MM.1S (cell line): ENCODE measurements around the gene CEACAM7.
A peak's percentile ranks its signal among the peaks of the same experiment; 100 is the strongest.

Experiments
- DNase-seq: peaks from one replicate; pipeline ENCODE4 v3.0.0-alpha.2; 2015
- H2AFZ ChIP-seq: fragments of 300-600 bp; sonication (generic); 2 replicates; pipeline ENCODE4 v1.6.0; 2016; ENCODE audit warnings: antibody characterized with exemption, low read length
- H3F3A ChIP-seq: fragments of 300-600 bp; sonication (generic); 2 replicates; pipeline ENCODE4 v1.6.1; 2016; ENCODE audit warnings: mild to moderate bottlenecking, antibody characterized with exemption, low read length, moderate library complexity, mixed read lengths; ENCODE audit not compliant: insufficient read depth
- H3K27ac ChIP-seq: fragments of 300-600 bp; sonication (generic); 2 replicates; pipeline ENCODE4 v1.5.1; 2016; ENCODE audit warnings: mild to moderate bottlenecking, low read length
- H3K27me3 ChIP-seq: fragments of 300-600 bp; sonication (generic); replicated peaks from 2 replicates; pipeline ENCODE4 v1.6.0; 2016; ENCODE audit warnings: low read length; ENCODE audit not compliant: insufficient read depth
- H3K36me3 ChIP-seq: fragments of 300-600 bp; sonication (generic); replicated peaks from 2 replicates; pipeline ENCODE4 v1.6.1; 2016; ENCODE audit warnings: mild to moderate bottlenecking, low read length, mixed read lengths; ENCODE audit not compliant: insufficient read depth
- H3K4me1 ChIP-seq: fragments of 300-600 bp; sonication (generic); 2 replicates; pipeline ENCODE4 v1.6.1; 2016; ENCODE audit warnings: low read length, mixed read lengths
- H3K4me2 ChIP-seq: fragments of 300-600 bp; sonication (generic); 2 replicates; pipeline ENCODE4 v1.6.0; 2016; ENCODE audit warnings: low read depth, low read length
- H3K4me3 ChIP-seq: fragments of 300-600 bp; sonication (generic); 2 replicates; pipeline ENCODE4 v1.5.1; 2016; ENCODE audit warnings: low read length, mixed read lengths
- H3K79me2 ChIP-seq: fragments of 300-600 bp; sonication (generic); 2 replicates; pipeline ENCODE4 v1.6.1; 2016; ENCODE audit warnings: mixed run types, low read length, mixed read lengths
- H3K9ac ChIP-seq: fragments of 300-600 bp; sonication (generic); 2 replicates; pipeline ENCODE4 v1.6.1; 2016; ENCODE audit warnings: low read length, mixed read lengths
- H3K9me2 ChIP-seq: fragments of 300-600 bp; sonication (generic); replicated peaks from 2 replicates; pipeline ENCODE4 v1.6.1; 2016; ENCODE audit warnings: mild to moderate bottlenecking, low read length, mixed read lengths; ENCODE audit not compliant: insufficient read depth
- H3K9me3 ChIP-seq: fragments of 300-600 bp; sonication (generic); replicated peaks from 2 replicates; pipeline ENCODE4 v1.6.1; 2016; ENCODE audit warnings: mild to moderate bottlenecking, low read length, mixed read lengths; ENCODE audit not compliant: insufficient read depth
- H4K20me1 ChIP-seq: fragments of 300-600 bp; sonication (generic); 2 replicates; pipeline ENCODE4 v1.6.1; 2016; ENCODE audit warnings: mild to moderate bottlenecking, low read length, moderate library complexity, mixed read lengths; ENCODE audit not compliant: insufficient read depth
- EZH2 ChIP-seq: fragments of 300-600 bp; sonication (generic); optimal IDR thresholded peaks from 2 replicates; pipeline ENCODE3; 2017; ENCODE audit warnings: low read depth, mild to moderate bottlenecking, antibody characterized with exemption, low read length, mixed read lengths
- EZH2phosphoT487 ChIP-seq: fragments of 300-600 bp; sonication (generic); IDR thresholded peaks from 2 replicates; pipeline ENCODE4 v1.6.1; 2018; ENCODE audit warnings: antibody characterized with exemption, low read length
- TF ChIP-seq, protein P1 (sequence below): fragments of 300-600 bp; sonication (generic); IDR thresholded peaks from 2 replicates; pipeline ENCODE4 v1.5.1; 2016; ENCODE audit warnings: antibody characterized with exemption, low read length, mixed read lengths

Gene CEACAM7

DNA sequence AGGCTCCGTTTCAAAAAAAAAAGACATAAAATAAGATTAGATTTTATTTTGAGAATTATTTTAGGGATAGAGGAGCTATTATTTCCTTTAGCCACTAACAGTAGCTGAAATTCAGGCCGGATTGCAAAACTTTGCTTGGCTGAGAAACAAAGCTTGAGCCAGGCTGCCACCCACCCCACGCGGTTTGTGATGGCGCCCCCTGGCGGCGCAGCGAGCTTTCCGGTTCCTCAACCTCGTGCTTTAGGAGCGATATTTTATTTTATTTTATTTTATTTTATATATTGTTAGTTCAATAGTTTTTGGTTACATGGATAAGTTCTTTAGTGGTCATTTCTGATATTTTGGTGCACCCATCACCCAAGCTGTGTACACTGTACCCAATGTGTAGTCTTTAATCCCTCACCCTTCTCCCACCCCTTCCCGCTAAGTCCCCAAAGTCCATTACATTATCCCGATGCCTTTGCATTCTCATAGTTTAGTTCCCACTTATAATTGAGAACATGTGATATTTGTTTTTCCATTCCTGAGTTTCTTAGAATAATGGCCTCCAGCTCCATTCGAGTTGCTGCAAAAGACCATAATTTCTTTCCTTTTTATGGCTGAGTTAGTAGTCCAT lies 41.4 kb downstream of the CEACAM7 start:
- DNase-seq = no peak
- no peak overlapping the region for H3K9ac ChIP-seq
- H3K27ac ChIP-seq = no peak overlapping the region
- H3K9me2 ChIP-seq = no peaks in the 10 kb centered on the region
- no peaks in the 10 kb centered on the region for H3K9me3 ChIP-seq
- no peaks in the 10 kb centered on the region for H3K4me1 ChIP-seq
- H3K4me2 ChIP-seq = no peak overlapping the region
- H4K20me1 ChIP-seq = no peaks in the 10 kb centered on the region
- peaks cover 41% of the 10 kb centered on the region for H3K27me3 ChIP-seq
- no peaks in the 10 kb centered on the region for H3F3A ChIP-seq
- no peak for TF ChIP-seq EZH2phosphoT487
- TF ChIP-seq, protein P1, sequence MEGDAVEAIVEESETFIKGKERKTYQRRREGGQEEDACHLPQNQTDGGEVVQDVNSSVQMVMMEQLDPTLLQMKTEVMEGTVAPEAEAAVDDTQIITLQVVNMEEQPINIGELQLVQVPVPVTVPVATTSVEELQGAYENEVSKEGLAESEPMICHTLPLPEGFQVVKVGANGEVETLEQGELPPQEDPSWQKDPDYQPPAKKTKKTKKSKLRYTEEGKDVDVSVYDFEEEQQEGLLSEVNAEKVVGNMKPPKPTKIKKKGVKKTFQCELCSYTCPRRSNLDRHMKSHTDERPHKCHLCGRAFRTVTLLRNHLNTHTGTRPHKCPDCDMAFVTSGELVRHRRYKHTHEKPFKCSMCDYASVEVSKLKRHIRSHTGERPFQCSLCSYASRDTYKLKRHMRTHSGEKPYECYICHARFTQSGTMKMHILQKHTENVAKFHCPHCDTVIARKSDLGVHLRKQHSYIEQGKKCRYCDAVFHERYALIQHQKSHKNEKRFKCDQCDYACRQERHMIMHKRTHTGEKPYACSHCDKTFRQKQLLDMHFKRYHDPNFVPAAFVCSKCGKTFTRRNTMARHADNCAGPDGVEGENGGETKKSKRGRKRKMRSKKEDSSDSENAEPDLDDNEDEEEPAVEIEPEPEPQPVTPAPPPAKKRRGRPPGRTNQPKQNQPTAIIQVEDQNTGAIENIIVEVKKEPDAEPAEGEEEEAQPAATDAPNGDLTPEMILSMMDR = peak; percentile 26; the same call in 1 of the 2 replicates
- TF ChIP-seq EZH2 = no peak
- no peaks in the 10 kb centered on the region for H3K36me3 ChIP-seq
- no peak overlapping the region for H3K4me3 ChIP-seq
- H3K79me2 ChIP-seq = no peaks in the 10 kb centered on the region
- no peak overlapping the region for H2AFZ ChIP-seq

DNA sequence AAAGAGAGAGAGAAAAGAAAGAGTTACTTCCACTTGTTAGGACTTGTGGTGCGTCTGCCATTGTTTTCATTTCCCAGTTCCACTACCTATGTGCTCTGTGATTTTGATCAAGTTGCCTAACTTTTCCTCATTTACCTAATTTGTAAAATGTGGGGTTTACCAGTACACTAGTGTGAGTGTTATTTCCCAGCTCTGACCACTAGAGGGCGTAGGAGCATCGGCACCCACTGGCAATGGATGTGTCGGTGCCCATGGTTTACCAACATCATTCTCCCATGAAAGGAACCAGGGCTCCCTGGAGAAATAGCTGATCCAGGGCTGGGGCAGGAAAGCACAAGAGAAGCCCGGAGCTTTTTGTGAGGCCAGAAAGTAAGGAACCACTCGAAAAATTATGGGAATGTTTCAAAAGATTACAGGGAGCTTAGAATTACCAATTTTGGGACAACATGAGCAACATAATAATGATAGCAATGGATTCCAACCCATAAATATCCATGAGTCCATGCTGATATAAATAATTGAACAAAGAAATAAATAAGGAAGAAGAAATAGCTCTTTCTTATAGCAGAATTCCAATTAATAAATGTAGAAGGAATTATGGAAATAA lies 46.1 kb downstream of the CEACAM7 start:
- Histone ChIP-seq H3K4me1 (no peaks in the 10 kb centered on the region), H4K20me1 (no peaks in the 10 kb centered on the region), H3K4me3 (no peak overlapping the region), H2AFZ (no peak overlapping the region), H3K36me3 (no peaks in the 10 kb centered on the region), H3K79me2 (no peaks in the 10 kb centered on the region), H3K9ac (no peak overlapping the region), H3K27ac (no peak overlapping the region), H3K9me2 (no peaks in the 10 kb centered on the region), H3K27me3 (peaks cover 47% of the 10 kb centered on the region), H3F3A (no peaks in the 10 kb centered on the region), H3K9me3 (no peaks in the 10 kb centered on the region), H3K4me2 (no peak overlapping the region)
- TF ChIP-seq EZH2 = no peak
- TF ChIP-seq, protein P1 = peak; percentile 94
- peak; percentile 73 for DNase-seq

DNA sequence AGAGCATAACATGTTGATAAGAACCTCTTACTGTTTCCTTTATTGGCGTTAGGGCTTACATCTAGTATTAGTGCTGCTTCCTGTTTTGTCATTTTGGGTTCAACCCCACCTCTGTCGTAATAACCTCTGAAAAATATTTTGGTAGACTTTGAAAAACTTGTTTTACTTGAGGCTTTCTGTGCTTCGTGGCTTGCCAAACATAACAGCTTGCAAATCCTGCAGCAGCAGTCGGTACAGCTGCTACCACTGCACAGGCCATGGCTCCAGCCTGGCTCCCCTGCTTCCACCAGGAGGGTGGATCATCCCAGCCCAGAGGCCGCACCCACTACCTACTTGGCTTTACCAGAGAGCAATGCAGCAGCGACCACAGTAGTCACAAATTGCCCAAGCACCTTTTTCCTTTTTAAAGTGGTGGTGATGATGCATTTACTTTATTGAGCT lies 49.4 kb downstream of the CEACAM7 start:
- no peaks in the 10 kb centered on the region for H3K79me2 ChIP-seq
- H2AFZ ChIP-seq = no peak overlapping the region
- H4K20me1 ChIP-seq = no peaks in the 10 kb centered on the region
- peaks cover 56% of the 10 kb centered on the region for H3K27me3 ChIP-seq
- no peak overlapping the region for H3K27ac ChIP-seq
- H3K4me2 ChIP-seq = no peak overlapping the region
- no peak for DNase-seq
- no peaks in the 10 kb centered on the region for H3K4me1 ChIP-seq
- no peaks in the 10 kb centered on the region for H3K9me3 ChIP-seq
- H3K9me2 ChIP-seq = no peaks in the 10 kb centered on the region
- no peak overlapping the region for H3K9ac ChIP-seq
- no peaks in the 10 kb centered on the region for H3K36me3 ChIP-seq
- TF ChIP-seq EZH2phosphoT487 = no peak
- TF ChIP-seq, protein P1 = no peak
- TF ChIP-seq EZH2 = no peak
- no peak overlapping the region for H3K4me3 ChIP-seq
- H3F3A ChIP-seq = no peaks in the 10 kb centered on the region
